Stimulated activated CD8-positive, alpha-beta memory T cell treated with anti-CD3 and anti-CD28 coated beads, Interleukin-7, amount 100 ng/mL, for 48 hours (primary cell): ENCODE measurements around the gene NKX3-2.

Source experiments
- DNase-seq, 2 donors: peaks; one replicate each; pipeline ENCODE4 v3.0.0-alpha.2; 2020; ENCODE audit warnings: low read depth in 1 of 2; ENCODE audit errors: extremely low read depth in 1 of 2

Gene NKX3-2

GRCh38 chr4:13534344-13535063 is 9.8 kb downstream of the NKX3-2 start:
- no peak for DNase-seq

- no peak for DNase-seq
Observed at GRCh38 chr4:13533670-13534343, 10.5 kb downstream of the NKX3-2 start.

GRCh38 chr4:13531625-13531998 is 12.7 kb downstream of the NKX3-2 start:
- no peak for DNase-seq

GRCh38 chr4:13530823-13531624 is 13.3 kb downstream of the NKX3-2 start:
- DNase-seq: no peak

- no peak for DNase-seq
Observed at GRCh38 chr4:13529128-13529919, 15.0 kb downstream of the NKX3-2 start.

- no peak for DNase-seq
Observed at GRCh38 chr4:13528821-13529127, 15.5 kb downstream of the NKX3-2 start.

GRCh38 chr4:13527981-13528820 is 16.1 kb downstream of the NKX3-2 start:
- DNase-seq: peak in 1 of 2 donors; percentile 42

- DNase-seq: no peak
Observed at GRCh38 chr4:13527192-13527980, 16.9 kb downstream of the NKX3-2 start.

- no peak for DNase-seq
Observed at GRCh38 chr4:13526658-13527057, 17.6 kb downstream of the NKX3-2 start.

- DNase-seq: no peak
Observed at GRCh38 chr4:13525606-13526281, 18.6 kb downstream of the NKX3-2 start.

- no peak for DNase-seq
Observed at GRCh38 chr4:13524504-13525243, 19.6 kb downstream of the NKX3-2 start.

GRCh38 chr4:13523591-13524503 is 20.5 kb downstream of the NKX3-2 start:
- DNase-seq: no peak

GRCh38 chr4:13523105-13523477 is 21.2 kb downstream of the NKX3-2 start:
- no peak for DNase-seq

- DNase-seq: no peak
Observed at GRCh38 chr4:13522282-13523104, 21.8 kb downstream of the NKX3-2 start.

GRCh38 chr4:13521047-13521446 is 23.3 kb downstream of the NKX3-2 start:
- DNase-seq: no peak

GRCh38 chr4:13516315-13516860 is 27.9 kb downstream of the NKX3-2 start:
- no peak for DNase-seq
